ENCODE measurements around the gene YJEFN3. TPM values are rescaled to one million over a fixed set of nuclear protein-coding genes. Genes with fewer than 3 reads are reported as not detected.
A peak's percentile ranks its signal among the peaks of the same experiment; 100 is the strongest.

The YJEFN3 gene
- total and polyA plus RNA-seq, 4 donors, result 0.77 to 4.7 (median 3.8) TPM

DNA sequence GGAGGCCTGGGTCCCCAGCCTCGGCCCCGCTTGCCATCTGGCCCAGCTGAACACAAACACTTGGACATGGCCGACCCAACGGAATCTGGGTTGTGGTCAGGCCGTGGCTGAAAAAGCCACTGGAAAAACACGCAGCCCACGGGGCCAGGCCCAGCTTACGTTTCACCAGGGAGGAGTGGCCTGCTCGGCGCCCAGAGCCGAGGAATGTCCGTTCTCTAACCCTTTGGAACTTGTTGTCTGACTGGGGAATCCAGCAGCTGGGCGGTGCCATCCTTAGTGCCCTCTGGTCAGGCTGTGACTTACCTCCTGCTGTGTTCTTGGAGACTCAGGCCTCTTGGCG, 23.1 kb downstream of the YJEFN3 start:
- WGBS, 2 donors, result 67 to 75% methylated on average over 14 of the region's 14 CpGs
- peaks cover 0 to 4% (median 4%) of the 10 kb centered on the region in 3 donors for H3K27me3 ChIP-seq (ENCODE audit: control insufficient read depth in 3 of 3, insufficient read depth in 3 of 3, low read length in 2 of 3)
- ATAC-seq (ENCODE audit: insufficient read depth, low FRiP score), result no peak
- H3K27ac ChIP-seq (ENCODE audit: low read depth in 1 of 2, low read length in 1 of 2), result no peak overlapping the region
- no peaks in the 10 kb centered on the region for H3K36me3 ChIP-seq (ENCODE audit: control insufficient read depth in 4 of 4, insufficient read depth in 4 of 4, low read length in 4 of 4)
- H3K4me1 ChIP-seq (ENCODE audit: control insufficient read depth in 5 of 5, insufficient read depth in 5 of 5, low read length in 5 of 5), result peaks cover 0 to 26% (median 2%) of the 10 kb centered on the region in 5 donors
- no peak overlapping the region for H3K9ac ChIP-seq (ENCODE audit: insufficient read depth in 1 of 2, low read length in 2 of 2)
- H3K9me3 ChIP-seq (ENCODE audit: control insufficient read depth in 4 of 4, insufficient read depth in 3 of 4, low read length in 3 of 4), result peaks cover 0 to 6% (median 0%) of the 10 kb centered on the region in 4 donors
- no peak overlapping the region for H3K4me3 ChIP-seq
- TF ChIP-seq, protein P1, sequence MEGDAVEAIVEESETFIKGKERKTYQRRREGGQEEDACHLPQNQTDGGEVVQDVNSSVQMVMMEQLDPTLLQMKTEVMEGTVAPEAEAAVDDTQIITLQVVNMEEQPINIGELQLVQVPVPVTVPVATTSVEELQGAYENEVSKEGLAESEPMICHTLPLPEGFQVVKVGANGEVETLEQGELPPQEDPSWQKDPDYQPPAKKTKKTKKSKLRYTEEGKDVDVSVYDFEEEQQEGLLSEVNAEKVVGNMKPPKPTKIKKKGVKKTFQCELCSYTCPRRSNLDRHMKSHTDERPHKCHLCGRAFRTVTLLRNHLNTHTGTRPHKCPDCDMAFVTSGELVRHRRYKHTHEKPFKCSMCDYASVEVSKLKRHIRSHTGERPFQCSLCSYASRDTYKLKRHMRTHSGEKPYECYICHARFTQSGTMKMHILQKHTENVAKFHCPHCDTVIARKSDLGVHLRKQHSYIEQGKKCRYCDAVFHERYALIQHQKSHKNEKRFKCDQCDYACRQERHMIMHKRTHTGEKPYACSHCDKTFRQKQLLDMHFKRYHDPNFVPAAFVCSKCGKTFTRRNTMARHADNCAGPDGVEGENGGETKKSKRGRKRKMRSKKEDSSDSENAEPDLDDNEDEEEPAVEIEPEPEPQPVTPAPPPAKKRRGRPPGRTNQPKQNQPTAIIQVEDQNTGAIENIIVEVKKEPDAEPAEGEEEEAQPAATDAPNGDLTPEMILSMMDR (IDR thresholded peaks at IDR 0.05; ENCODE audit: control extremely low read depth, extremely low read depth), result no peak
- no peak for DNase-seq

DNA sequence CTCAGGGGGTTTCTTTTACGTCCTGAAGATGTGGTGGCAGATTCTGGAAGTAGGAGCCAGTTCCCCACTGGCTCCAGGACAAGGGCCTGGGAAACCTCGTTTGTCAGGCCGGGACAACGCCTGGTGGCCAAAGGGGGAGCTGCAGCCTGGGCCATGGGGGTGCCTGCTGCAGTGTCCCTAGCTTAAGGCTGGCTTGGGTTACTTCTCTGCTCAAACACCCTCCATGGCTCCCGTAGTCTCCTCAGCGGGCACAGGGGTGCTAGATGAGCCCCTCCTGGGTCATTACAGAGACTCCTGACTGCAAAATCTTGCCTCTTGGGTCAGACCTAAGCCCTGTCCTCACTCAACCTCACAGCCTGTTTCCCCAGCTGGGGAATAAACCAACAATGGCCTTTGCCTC, 24.1 kb downstream of the YJEFN3 start:
- peaks cover 0 to 6% (median 0%) of the 10 kb centered on the region in 4 donors for H3K9me3 ChIP-seq (ENCODE audit: control insufficient read depth in 4 of 4, insufficient read depth in 3 of 4, low read length in 3 of 4)
- TF ChIP-seq, protein P1 (IDR thresholded peaks at IDR 0.05; ENCODE audit: control extremely low read depth, extremely low read depth), result no peak
- H3K4me1 ChIP-seq (ENCODE audit: control insufficient read depth in 5 of 5, insufficient read depth in 5 of 5, low read length in 5 of 5), result peaks cover 0 to 18% (median 0%) of the 10 kb centered on the region in 5 donors
- ATAC-seq (ENCODE audit: insufficient read depth, low FRiP score) (no peak), DNase-seq (peak; percentile 42 to 53 (median 51))
- no peaks in the 10 kb centered on the region for H3K36me3 ChIP-seq (ENCODE audit: control insufficient read depth in 4 of 4, insufficient read depth in 4 of 4, low read length in 4 of 4)
- WGBS, 2 donors, result 46 to 63% methylated on average over 6 of the region's 6 CpGs
- peaks cover 0 to 4% (median 4%) of the 10 kb centered on the region in 3 donors for H3K27me3 ChIP-seq (ENCODE audit: control insufficient read depth in 3 of 3, insufficient read depth in 3 of 3, low read length in 2 of 3)
- no peak overlapping the region for H3K4me3 ChIP-seq
- no peak overlapping the region for H3K9ac ChIP-seq (ENCODE audit: insufficient read depth in 1 of 2, low read length in 2 of 2)
- no peak overlapping the region for H3K27ac ChIP-seq (ENCODE audit: low read depth in 1 of 2, low read length in 1 of 2)

DNA sequence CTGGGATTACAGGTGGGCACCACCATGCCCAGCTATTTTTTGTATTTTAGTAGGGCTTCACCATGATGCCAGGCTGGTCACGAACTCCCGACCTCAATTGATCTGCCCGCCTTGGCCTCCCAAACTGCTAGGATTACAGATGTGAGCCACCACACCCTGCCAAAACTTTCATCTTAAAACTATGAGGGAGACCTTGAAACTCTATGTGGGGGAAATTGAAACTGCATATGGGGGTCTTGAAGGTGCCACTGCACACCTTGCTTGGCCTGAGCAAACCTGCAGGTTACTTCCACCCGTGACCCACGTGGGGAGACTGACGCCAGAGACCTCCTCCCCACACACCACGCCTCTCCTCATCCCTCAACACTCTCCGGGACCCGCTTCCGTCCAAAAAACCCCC, 25.0 kb downstream of the YJEFN3 start:
- Histone ChIP-seq H3K27me3 (ENCODE audit: control insufficient read depth in 3 of 3, insufficient read depth in 3 of 3, low read length in 2 of 3) (peaks cover 0 to 4% (median 4%) of the 10 kb centered on the region in 3 donors), H3K27ac (ENCODE audit: low read depth in 1 of 2, low read length in 1 of 2) (no peak overlapping the region), H3K36me3 (ENCODE audit: control insufficient read depth in 4 of 4, insufficient read depth in 4 of 4, low read length in 4 of 4) (no peaks in the 10 kb centered on the region), H3K9ac (ENCODE audit: insufficient read depth in 1 of 2, low read length in 2 of 2) (no peak overlapping the region), H3K4me1 (ENCODE audit: control insufficient read depth in 5 of 5, insufficient read depth in 5 of 5, low read length in 5 of 5) (peaks cover 0 to 9% (median 0%) of the 10 kb centered on the region in 5 donors), H3K9me3 (ENCODE audit: control insufficient read depth in 4 of 4, insufficient read depth in 3 of 4, low read length in 3 of 4) (peaks cover 0 to 6% (median 0%) of the 10 kb centered on the region in 4 donors), H3K4me3 (no peak overlapping the region)
- ATAC-seq (ENCODE audit: insufficient read depth, low FRiP score) (no peak), DNase-seq (no peak)
- TF ChIP-seq, protein P1 (IDR thresholded peaks at IDR 0.05; ENCODE audit: control extremely low read depth, extremely low read depth), result no peak
- 87 to 93% methylated on average over 10 of the region's 10 CpGs for WGBS, 2 donors
